Loucy (cell line): ENCODE results near the gene MEX3B.

Experiments used
- EZH2phosphoT487 ChIP-seq: fragments of 200-600 bp; IDR thresholded peaks from 2 replicates; pipeline ENCODE4 v1.6.1; 2018; ENCODE audit warnings: antibody characterized with exemption, mild to moderate bottlenecking, moderate library complexity, borderline replicate concordance
- TF ChIP-seq, protein P1 (sequence below): fragments of 200-600 bp; sonication (generic); conservative IDR thresholded peaks from 2 replicates; pipeline ENCODE4 v1.5.1; 2014; ENCODE audit warnings: mild to moderate bottlenecking, antibody characterized with exemption, low read length

DNA sequence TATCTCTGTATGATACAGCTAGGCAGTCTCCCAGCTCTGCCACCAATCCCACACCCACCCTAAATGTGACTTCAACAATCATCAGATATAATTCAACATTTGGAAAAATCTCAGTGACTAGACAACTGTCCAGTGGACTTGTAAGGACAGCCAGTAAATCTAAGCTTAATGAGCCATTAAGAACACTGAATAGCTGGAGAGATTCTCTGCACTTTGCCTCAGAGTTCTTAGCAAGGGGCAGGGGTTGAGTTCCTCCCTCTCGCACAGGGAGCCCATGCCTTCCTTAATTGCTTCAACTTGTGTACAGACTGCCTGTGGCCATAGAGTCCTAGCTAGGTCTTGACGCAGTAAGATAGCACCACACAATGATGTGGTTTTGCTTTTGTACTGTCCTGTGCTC, 15.6 kb downstream of the MEX3B start:
- TF ChIP-seq, protein P1, sequence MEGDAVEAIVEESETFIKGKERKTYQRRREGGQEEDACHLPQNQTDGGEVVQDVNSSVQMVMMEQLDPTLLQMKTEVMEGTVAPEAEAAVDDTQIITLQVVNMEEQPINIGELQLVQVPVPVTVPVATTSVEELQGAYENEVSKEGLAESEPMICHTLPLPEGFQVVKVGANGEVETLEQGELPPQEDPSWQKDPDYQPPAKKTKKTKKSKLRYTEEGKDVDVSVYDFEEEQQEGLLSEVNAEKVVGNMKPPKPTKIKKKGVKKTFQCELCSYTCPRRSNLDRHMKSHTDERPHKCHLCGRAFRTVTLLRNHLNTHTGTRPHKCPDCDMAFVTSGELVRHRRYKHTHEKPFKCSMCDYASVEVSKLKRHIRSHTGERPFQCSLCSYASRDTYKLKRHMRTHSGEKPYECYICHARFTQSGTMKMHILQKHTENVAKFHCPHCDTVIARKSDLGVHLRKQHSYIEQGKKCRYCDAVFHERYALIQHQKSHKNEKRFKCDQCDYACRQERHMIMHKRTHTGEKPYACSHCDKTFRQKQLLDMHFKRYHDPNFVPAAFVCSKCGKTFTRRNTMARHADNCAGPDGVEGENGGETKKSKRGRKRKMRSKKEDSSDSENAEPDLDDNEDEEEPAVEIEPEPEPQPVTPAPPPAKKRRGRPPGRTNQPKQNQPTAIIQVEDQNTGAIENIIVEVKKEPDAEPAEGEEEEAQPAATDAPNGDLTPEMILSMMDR: no peak
- TF ChIP-seq EZH2phosphoT487: no peak
